Activated CD4-positive, CD25-positive, alpha-beta regulatory T cell treated with anti-CD3 and anti-CD28 coated beads, Interleukin-2, amount 50 U/mL, for 16 hours (primary cell): ENCODE data around the gene PLCL2.

Experiments
- DNase-seq: peaks from one replicate; pipeline ENCODE4 v3.0.0-alpha.2; 2020; ENCODE audit warnings: low read depth, low spot score

The PLCL2 gene

GRCh38 chr3:16884748-16885592 lies at the start of gene PLCL2:
Gene PLCL2, plus strand, starts transcription at chr3:16884955. Its CDS starts 85 bp downstream, at chr3:16885040.
- no peak for DNase-seq

- no peak for DNase-seq
Measured at GRCh38 chr3:16836505-16837237, 48.1 kb upstream of the PLCL2 start.

- no peak for DNase-seq
Measured at GRCh38 chr3:16837602-16838001, 47.2 kb upstream of the PLCL2 start.

- no peak for DNase-seq
Measured at GRCh38 chr3:16838561-16838960, 46.2 kb upstream of the PLCL2 start.

GRCh38 chr3:16839271-16840100 lies 45.3 kb upstream of the PLCL2 start:
- DNase-seq, result no peak

GRCh38 chr3:16840101-16840424 lies 44.7 kb upstream of the PLCL2 start:
- no peak for DNase-seq

GRCh38 chr3:16841041-16841753 lies 43.6 kb upstream of the PLCL2 start:
- no peak for DNase-seq

- DNase-seq, result no peak
Measured at GRCh38 chr3:16841904-16842271, 42.9 kb upstream of the PLCL2 start.

GRCh38 chr3:16842272-16843270 lies 42.2 kb upstream of the PLCL2 start:
- peak; percentile 34 for DNase-seq

GRCh38 chr3:16844222-16844621 lies 40.5 kb upstream of the PLCL2 start:
- no peak for DNase-seq

- no peak for DNase-seq
Measured at GRCh38 chr3:16844791-16845190, 40.0 kb upstream of the PLCL2 start.

- no peak for DNase-seq
Measured at GRCh38 chr3:16846373-16847080, 38.2 kb upstream of the PLCL2 start.

GRCh38 chr3:16848007-16848406 lies 36.7 kb upstream of the PLCL2 start:
- no peak for DNase-seq

- peak; percentile 17 for DNase-seq
Measured at GRCh38 chr3:16849229-16849628, 35.5 kb upstream of the PLCL2 start.

- DNase-seq, result no peak
Measured at GRCh38 chr3:16849795-16850194, 35.0 kb upstream of the PLCL2 start.

GRCh38 chr3:16855497-16855896 lies 29.3 kb upstream of the PLCL2 start:
- DNase-seq, result no peak

GRCh38 chr3:16860234-16860633 lies 24.5 kb upstream of the PLCL2 start:
- no peak for DNase-seq

- no peak for DNase-seq
Measured at GRCh38 chr3:16861432-16861831, 23.3 kb upstream of the PLCL2 start.

- no peak for DNase-seq
Measured at GRCh38 chr3:16864610-16865313, 20.0 kb upstream of the PLCL2 start.
